Bronchial epithelial cell (primary cell): Measurements from ENCODE around the gene SH3BP4. TPM values are rescaled to one million over a fixed set of nuclear protein-coding genes. Genes with fewer than 3 reads are reported as not detected.
A peak's percentile ranks its signal among the peaks of the same experiment; 100 is the strongest.

Source experiments
- DNase-seq: peaks from one replicate; pipeline ENCODE4 v3.0.0-alpha.2; 2010; ENCODE audit warnings: low read depth
- FAIRE-seq: peaks from 2 replicates; lab custom pipeline; 2011; peaks lifted over from hg19 to GRCh38; lab: Jason Lieb, UNC
- H3K27me3 ChIP-seq: 2 replicates; pipeline ENCODE4 v1.5.1; 2011; ENCODE audit warnings: low read length; ENCODE audit not compliant: control insufficient read depth, insufficient read depth
- H3K36me3 ChIP-seq: 2 replicates; pipeline ENCODE4 v1.5.1; 2011; ENCODE audit warnings: low read length; ENCODE audit not compliant: control insufficient read depth, insufficient read depth
- H3K4me3 ChIP-seq: 2 replicates; pipeline ENCODE4 v1.5.1; 2011; ENCODE audit warnings: mild to moderate bottlenecking, low read depth, low read length, control low read depth
- CTCF ChIP-seq: IDR thresholded peaks from 2 replicates; pipeline ENCODE4 v1.5.1; 2011; ENCODE audit warnings: mild to moderate bottlenecking, moderate library complexity, low read length, control low read depth, inconsistent platforms; ENCODE audit not compliant: insufficient read depth, severe bottlenecking
- total RNA-seq: library from RNA; depleted of rRNA; stranded (reverse); fragments of >200 nt; gene quantifications from 2 replicates; pipeline ENCODE4 v1.2.1, GENCODE V29; 2014

The SH3BP4 gene
- total RNA-seq, 1 donor from 2014 or later: 22.1 TPM

DNA sequence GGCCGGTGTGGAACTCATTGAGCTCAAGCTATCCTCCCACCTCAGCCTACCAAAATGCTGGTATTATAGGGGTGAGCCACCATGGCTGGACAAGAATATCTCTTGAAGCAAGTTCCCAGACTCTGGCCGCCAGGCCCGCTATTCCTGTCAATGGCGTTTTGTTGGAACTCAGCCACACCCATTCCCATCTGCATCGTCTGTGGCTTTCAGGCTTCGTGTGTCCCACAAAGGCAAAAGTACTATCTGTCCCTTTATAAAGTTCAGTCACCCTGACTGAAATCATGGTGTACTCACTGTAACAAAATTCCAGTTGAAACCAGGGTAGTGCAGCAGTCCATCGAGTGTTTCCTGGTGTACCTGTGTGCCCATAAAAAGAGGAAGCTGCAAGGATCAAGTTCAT lies 96.7 kb downstream of the SH3BP4 start:
- no peak for DNase-seq
- Histone ChIP-seq H3K27me3 (no peaks in the 10 kb centered on the region), H3K36me3 (peaks cover 25% of the 10 kb centered on the region), H3K4me3 (no peak overlapping the region)
- FAIRE-seq: peak; percentile 72
- no peak for TF ChIP-seq CTCF

- TF ChIP-seq CTCF: no peak
- Histone ChIP-seq H3K36me3 (peaks cover 26% of the 10 kb centered on the region), H3K4me3 (no peak overlapping the region), H3K27me3 (no peaks in the 10 kb centered on the region)
- FAIRE-seq (no peak), DNase-seq (no peak)
These were observed 97.3 kb downstream of the SH3BP4 start for GRCh38 chr2:235049069-235049468.

DNA sequence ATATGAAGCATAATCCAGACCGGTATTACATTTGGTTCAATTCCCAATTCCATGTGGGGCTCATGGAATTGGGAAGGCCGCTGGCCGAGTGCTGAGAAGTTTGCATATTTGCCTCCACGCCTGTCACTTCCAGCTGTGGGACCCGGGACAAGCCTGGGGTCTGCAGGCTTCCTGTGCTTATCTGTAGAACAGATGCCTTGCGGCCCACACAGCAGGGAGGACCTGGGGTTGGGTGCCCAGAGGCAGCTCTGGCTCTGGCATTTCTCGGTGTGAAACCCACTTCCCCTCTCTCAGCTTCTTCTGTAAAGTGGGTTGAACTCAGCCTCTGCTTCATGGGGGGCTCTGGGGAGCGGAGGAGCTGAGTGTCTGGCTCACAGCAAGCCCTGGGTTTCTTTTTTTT lies 97.9 kb downstream of the SH3BP4 start:
- FAIRE-seq: no peak

GRCh38 chr2:235050980-235051351 lies 99.1 kb downstream of the SH3BP4 start:
- H3K27me3 ChIP-seq: no peaks in the 10 kb centered on the region
- H3K4me3 ChIP-seq: no peak overlapping the region
- peaks cover 21% of the 10 kb centered on the region for H3K36me3 ChIP-seq
- no peak for TF ChIP-seq CTCF
- no peak for FAIRE-seq
- DNase-seq: peak; percentile 82

More for the DNA sequence above, 97.9 kb downstream of the SH3BP4 start:
- TF ChIP-seq CTCF: no peak
- no peak for DNase-seq
- H3K36me3 ChIP-seq: peaks cover 26% of the 10 kb centered on the region
- H3K27me3 ChIP-seq: no peaks in the 10 kb centered on the region
- no peak overlapping the region for H3K4me3 ChIP-seq

DNA sequence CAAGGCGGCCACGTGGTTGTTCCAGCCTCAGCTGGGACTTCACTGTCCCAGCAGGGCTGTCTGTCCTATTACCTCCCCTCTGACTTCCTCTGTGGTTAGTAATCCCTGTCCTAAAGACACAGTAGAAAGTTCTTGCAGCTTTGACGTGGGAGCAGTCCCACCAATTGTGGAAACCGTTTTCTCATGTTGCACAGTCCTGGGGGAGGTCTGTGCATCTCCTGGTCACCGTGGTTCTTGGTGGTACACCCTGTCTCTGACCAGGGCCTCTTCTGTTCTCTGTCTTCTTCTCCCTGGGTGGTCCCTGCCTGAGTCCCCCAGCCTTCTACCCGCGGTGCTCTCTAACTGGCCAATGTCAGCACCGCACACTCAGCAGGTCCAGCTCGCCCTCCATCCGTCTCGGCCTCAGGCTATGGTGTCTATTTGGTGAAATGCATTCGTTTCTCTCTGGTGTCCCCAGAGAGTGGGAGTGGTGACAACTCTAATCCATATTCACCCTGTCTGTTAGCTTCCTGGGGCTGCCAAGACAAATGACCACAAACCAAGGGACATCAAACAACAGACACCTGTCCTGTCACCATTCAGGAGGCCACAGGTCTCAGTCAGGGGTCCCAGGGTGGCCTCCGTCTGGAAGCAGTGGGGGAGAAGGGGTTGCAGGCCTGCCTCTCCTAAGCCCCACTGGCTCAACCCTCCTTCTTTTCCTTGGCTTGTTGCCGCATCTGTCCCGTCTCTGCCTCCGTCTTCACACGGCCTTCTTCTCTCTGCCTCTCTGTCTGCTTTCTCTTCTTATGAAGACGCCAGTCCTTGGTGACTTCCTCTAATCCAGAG lies 99.8 kb downstream of the SH3BP4 start:
- no peak for FAIRE-seq
- peaks cover 17% of the 10 kb centered on the region for H3K36me3 ChIP-seq
- DNase-seq: no peak
- no peaks in the 10 kb centered on the region for H3K27me3 ChIP-seq
- no peak for TF ChIP-seq CTCF
- no peak overlapping the region for H3K4me3 ChIP-seq
